ENCODE data around the gene FGF14. TPM values are rescaled to one million over a fixed set of nuclear protein-coding genes. Genes with fewer than 3 reads are reported as not detected.

Gene FGF14
- total RNA-seq, 1 donor from 2014 or later = 0.23 TPM

- H3K9me3 ChIP-seq (ENCODE audit: insufficient read depth, low read depth, low read length) = no peaks in the 10 kb centered on the region
- H3K9ac ChIP-seq (ENCODE audit: low read length) = no peak overlapping the region
- H3K27me3 Mint-ChIP-seq (ENCODE audit: low read depth, unreplicated experiment) = no peaks in the 10 kb centered on the region
- H2AFZ ChIP-seq (ENCODE audit: low read depth, low read length) = no peak overlapping the region
- H3K27me3 ChIP-seq (ENCODE audit: insufficient read depth, low read length) = no peaks in the 10 kb centered on the region
- H3K9me3 Mint-ChIP-seq (ENCODE audit: unreplicated experiment) = peaks cover 2% of the 10 kb centered on the region
- H3K4me1 ChIP-seq (ENCODE audit: insufficient read depth, low read length) = peaks cover 3% of the 10 kb centered on the region
- TF ChIP-seq CTCF (IDR thresholded peaks at IDR 0.05; ENCODE audit: insufficient read depth, low read depth, low read length) = no peak
- TF ChIP-seq EZH2 (IDR thresholded peaks at IDR 0.05; ENCODE audit: insufficient read depth, low read length) = no peak
- no peak overlapping the region for H3K4me3 Mint-ChIP-seq (ENCODE audit: unreplicated experiment)
- no peaks in the 10 kb centered on the region for H4K20me1 ChIP-seq (ENCODE audit: insufficient read depth, low read length)
- H3K27ac Mint-ChIP-seq (ENCODE audit: unreplicated experiment) = no peak overlapping the region
- H3K4me2 ChIP-seq (ENCODE audit: low read length) = no peak overlapping the region
- no peaks in the 10 kb centered on the region for H3K36me3 ChIP-seq (ENCODE audit: insufficient read depth, low read length)
- H3K4me1 Mint-ChIP-seq (ENCODE audit: low read depth, unreplicated experiment) = peaks cover 2% of the 10 kb centered on the region
- no peak overlapping the region for H3K27ac ChIP-seq (ENCODE audit: low read depth, low read length)
- H3K4me3 ChIP-seq (ENCODE audit: insufficient read depth, low read depth, low read length) = no peak overlapping the region
- no peaks in the 10 kb centered on the region for H3K36me3 Mint-ChIP-seq (ENCODE audit: low read depth, unreplicated experiment)
- FAIRE-seq (no peak), DNase-seq (ENCODE audit: low read depth) (no peak)
- no peaks in the 10 kb centered on the region for H3K79me2 ChIP-seq (ENCODE audit: insufficient read depth, low read length)
These were observed 413.7 kb downstream of the FGF14 start for GRCh38 chr13:101988140-101988539.

GRCh38 chr13:101986316-101986715 is 415.5 kb downstream of the FGF14 start:
- H3K27ac Mint-ChIP-seq (ENCODE audit: unreplicated experiment) = no peak overlapping the region

More at GRCh38 chr13:101986316-101986715, 415.5 kb downstream of the FGF14 start:
- Mint-ChIP-seq H3K9me3 (ENCODE audit: unreplicated experiment) (no peaks in the 10 kb centered on the region), H3K36me3 (ENCODE audit: low read depth, unreplicated experiment) (no peaks in the 10 kb centered on the region), H3K4me3 (ENCODE audit: unreplicated experiment) (no peak overlapping the region), H3K27me3 (ENCODE audit: low read depth, unreplicated experiment) (no peaks in the 10 kb centered on the region), H3K4me1 (ENCODE audit: low read depth, unreplicated experiment) (peaks cover 2% of the 10 kb centered on the region)
- Histone ChIP-seq H3K36me3 (ENCODE audit: insufficient read depth, low read length) (no peaks in the 10 kb centered on the region), H3K9ac (ENCODE audit: low read length) (no peak overlapping the region), H3K27me3 (ENCODE audit: insufficient read depth, low read length) (no peaks in the 10 kb centered on the region), H3K9me3 (ENCODE audit: insufficient read depth, low read depth, low read length) (no peaks in the 10 kb centered on the region), H3K27ac (ENCODE audit: low read depth, low read length) (no peak overlapping the region), H3K4me2 (ENCODE audit: low read length) (no peak overlapping the region), H3K4me1 (ENCODE audit: insufficient read depth, low read length) (peaks cover 3% of the 10 kb centered on the region), H3K4me3 (ENCODE audit: insufficient read depth, low read depth, low read length) (no peak overlapping the region), H4K20me1 (ENCODE audit: insufficient read depth, low read length) (no peaks in the 10 kb centered on the region), H2AFZ (ENCODE audit: low read depth, low read length) (no peak overlapping the region), H3K79me2 (ENCODE audit: insufficient read depth, low read length) (no peaks in the 10 kb centered on the region)
- DNase-seq (ENCODE audit: low read depth) = no peak
- FAIRE-seq = peak; percentile 20
- no peak for TF ChIP-seq CTCF (IDR thresholded peaks at IDR 0.05; ENCODE audit: insufficient read depth, low read depth, low read length)
- TF ChIP-seq EZH2 (IDR thresholded peaks at IDR 0.05; ENCODE audit: insufficient read depth, low read length) = no peak

Data from astrocyte (in vitro differentiated cells and primary cell).